GM18858 (cell line): ENCODE data around the gene CUL2.
"Not testable (repeated sequence)": the region's sequence is repeated elsewhere in the genome, so short reads cannot be mapped to it uniquely, and the experiment has no call there.

ENCODE experiments used
- ATAC-seq: cut with Tn5 transposase; IDR thresholded peaks from one replicate; pipeline ENCODE4 v1.9.1; 2021; ENCODE audit not compliant: unreplicated experiment

The CUL2 gene

DNA sequence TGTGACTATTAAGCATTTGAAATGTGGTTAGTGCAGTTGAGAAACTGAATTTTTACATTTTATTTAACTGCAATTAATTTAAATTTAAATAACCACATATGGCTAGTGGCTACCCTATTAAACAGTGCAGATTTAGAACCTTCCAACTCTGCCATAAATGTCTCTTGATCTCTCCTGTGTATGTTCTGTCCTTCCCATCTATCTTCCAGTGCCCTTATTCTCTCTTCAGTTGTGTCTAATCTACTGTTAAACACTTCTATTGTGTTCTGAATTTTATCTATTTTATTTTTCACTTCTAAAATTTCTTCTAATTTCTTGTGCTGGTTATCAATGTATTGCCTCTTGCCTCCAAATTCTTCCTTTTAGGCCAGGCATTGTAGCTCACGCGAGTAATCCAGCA lies 105.0 kb downstream of the CUL2 start:
- no peak for ATAC-seq

DNA sequence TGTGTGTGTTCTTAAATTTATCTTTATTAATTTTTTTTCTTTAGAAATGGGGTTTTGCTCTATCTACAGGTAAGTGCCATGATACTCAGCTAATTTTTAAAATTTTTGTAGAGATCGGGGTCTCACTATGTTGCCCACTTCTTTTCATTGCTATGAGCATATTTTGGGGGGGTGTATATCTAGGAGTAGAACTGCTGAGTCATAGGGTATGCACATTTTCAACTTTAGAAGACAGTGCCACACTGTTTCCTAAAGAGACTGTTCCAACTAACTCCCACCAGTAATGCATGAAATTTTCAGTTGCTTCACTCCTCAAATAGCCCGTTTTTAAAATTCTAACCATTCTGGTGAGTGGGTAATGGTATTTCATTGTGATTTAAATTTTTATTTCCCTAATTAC lies 108.3 kb downstream of the CUL2 start:
- ATAC-seq = no peak

DNA sequence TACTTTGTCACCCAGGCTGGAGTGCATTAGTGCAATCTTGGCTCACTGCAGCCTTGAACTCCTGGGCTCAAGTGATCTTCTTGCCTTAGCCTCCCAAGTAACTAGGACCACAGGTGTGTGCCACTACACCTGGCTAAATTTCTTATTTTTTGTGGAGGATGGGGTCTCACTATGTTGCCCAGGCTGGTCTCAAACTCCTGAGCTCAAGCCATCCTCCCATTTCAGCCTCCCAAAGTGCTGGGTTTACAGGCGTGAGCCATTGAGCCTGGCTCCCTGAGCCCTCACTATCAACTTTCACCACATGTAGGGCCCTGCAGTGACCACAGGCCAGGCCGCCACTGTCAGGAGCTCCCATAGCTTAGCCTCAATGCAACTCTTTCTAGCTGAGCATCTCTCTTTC lies 110.2 kb downstream of the CUL2 start:
- no peak for ATAC-seq

DNA sequence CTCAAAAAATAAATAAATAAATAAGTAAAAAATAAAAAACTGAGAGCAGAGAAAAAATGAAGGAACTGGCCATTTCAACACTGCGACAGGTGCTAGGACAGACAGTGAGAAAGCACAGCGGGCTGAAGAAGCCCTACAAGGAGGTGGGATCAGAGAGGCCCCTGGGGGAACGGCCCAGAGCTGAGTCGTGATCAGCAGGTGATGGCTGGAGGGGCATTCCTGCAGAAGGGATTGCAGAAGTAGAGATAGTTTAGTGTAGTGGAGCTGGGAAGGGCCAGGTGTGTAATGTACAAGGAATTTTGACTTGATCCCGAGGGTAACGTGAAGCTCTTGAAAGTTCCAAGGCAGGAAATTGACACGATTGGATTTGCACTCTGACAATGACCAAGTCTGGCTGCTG lies 112.1 kb downstream of the CUL2 start:
- ATAC-seq = no peak

DNA sequence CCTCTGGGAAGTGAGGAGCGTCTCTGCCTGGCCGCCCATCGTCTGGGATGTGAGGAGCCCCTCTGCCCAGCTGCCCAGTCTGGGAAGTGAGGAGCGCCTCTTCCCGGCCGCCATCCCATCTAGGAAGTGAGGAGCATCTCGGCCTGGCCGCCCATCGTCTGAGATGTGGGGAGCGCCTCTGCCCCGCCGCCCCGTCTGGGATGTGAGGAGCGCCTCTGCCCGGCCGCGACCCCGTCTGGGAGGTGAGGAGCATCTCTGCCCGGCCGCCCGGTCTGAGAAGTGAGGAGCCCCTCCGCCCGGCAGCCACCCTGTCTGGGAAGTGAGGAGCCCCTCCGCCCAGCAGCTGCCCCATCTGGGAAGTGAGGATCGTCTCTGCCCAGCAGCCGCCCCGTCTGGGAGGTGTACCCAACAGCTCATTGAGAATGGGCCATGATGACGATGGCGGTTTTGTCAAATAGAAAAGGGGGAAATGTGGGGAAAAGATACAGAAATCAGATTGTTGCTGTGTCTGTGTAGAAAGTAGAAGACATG lies 113.7 kb downstream of the CUL2 start:
- ATAC-seq = not testable (repeated sequence)

DNA sequence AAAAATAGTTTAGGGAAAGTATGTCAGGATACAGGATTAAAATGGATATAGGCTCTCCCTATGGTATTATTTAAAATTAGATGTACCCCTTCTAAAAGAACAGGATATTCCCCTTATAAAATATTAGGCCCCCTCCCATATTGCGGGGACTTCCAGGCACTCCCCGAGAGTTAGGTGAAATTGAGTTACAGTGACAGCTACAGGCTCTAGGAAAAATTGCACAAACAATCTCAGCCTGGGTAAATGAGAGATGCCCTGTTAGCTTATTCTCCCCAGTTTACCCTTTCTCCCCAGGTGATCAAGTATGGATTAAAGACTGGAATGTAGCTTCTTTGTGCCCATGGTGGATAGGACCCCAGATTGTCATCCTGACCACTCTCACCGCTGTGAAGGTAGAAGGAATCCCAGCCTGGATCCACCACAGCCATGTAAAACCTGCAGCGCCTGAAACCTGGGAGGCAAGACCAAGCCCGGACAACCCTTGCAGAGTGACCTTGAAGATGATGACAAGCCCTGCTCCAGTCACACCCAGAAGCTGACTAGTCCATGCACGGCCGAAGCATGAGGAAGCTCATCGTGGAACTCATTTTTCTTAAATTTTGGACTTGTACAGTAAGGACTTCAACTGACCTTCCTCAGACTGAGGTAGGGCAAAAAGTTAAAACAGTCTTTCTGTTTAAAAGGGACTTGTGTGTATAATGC lies 115.6 kb downstream of the CUL2 start:
- ATAC-seq = not testable (repeated sequence)

DNA sequence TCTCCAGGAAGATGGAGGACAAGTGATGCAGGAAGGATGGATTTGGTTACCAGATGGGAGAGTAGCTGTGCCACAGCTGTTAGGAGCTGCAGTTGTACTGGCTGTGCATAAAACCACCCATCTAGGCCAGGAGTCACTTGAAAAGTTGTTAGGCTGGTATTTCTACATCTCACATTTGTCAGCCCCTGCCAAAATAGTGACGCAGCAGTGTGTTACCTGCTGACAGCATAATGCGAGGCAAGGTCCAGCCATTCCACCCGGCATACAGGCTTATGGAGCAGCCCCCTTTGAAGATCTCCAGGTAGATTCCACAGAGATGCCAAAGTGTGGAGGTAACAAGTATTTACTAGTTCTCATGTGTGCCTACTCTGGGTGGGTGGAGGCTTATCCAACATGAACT lies 116.4 kb downstream of the CUL2 start:
- ATAC-seq = not testable (repeated sequence)

DNA sequence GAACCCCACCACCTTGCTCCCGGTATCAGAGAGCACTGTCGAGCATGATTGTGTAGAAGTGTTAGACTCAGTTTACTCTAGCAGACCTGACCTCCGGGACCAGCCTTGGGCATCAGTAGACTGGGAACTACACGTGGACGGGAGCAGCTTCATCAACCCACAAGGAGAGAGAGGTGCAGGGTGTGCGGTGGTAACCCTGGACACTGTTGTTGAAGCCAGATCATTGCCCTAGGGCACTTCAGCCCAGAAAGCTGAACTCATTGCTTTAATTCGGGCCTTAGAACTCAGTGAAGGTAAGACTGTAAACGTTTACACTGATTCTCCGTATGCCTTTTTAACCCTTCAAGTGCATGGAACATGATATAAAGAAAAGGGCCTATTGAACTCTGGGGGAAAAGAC lies 117.0 kb downstream of the CUL2 start:
- ATAC-seq = not testable (repeated sequence)

DNA sequence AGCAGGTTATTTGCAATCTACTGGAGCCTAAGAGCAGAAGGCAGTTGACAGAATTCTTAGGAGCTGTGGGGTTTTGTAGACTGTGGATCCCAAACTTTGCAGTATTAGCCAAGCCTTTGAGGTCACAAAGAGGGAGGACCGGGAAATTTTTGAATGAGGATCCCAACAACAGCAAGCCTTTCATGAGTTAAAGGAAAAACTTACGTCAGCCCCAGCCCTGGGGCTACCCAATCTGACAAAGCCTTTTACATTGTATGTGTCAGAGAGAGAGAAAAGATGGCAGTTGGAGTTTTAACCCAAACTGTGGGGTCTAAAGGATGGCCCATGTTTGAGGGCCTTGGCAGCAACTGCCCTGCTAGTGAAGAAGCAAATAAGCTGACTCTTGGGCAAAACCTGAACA lies 117.5 kb downstream of the CUL2 start:
- ATAC-seq = not testable (repeated sequence)

DNA sequence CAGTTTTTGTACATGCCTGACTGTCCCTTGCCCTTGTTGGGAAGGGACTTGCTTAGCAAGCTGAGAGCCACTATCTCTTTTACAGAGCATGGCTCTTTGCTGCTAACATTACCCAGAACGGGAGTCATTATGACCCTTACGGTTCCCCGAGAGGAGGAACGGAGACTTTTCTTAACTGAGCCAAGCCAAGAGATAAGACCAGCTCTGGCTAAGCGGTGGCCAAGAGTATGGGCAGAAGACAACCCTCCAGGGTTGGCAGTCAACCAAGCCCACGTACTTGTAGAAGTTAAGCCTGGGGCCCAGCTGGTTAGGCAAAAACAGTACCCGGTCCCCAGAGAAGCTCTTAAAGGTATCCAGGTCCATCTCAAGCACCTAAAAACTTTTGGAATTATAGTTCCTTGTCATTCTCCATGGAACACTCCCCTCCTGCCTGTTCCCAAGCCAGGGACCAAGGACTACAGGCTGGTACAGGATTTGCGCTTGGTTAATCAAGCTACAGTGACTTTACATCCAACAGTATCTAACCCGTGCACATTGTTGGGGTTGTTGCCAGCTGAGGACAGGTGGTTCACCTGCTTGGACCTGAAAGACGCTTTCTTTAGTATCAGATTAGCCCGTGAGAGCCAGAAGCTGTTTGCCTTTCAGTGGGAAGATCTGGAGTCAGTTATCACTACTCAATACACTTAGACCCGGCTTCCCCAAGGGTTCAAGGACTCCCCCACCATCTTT lies 118.4 kb downstream of the CUL2 start:
- ATAC-seq = not testable (repeated sequence)

DNA sequence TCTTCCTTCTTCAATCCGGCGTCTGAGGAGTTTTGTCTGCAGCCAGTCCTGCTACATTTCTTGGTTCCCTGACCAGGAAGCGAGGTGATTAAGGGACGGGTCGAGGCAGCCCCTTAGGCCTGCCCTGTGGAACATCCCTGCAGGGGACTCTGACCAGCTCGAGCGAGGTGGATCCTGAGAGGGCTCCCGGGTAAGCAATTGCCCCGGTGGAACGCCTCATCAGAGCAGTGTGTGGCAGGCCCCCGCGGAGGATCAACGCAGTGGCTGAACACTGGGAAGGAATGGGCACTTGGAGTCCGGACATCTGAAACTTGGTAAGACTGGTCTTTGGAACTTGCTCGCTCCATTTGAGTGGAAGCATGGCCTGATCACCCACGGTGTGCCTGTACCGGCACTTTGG lies 121.0 kb downstream of the CUL2 start:
- ATAC-seq = no peak

DNA sequence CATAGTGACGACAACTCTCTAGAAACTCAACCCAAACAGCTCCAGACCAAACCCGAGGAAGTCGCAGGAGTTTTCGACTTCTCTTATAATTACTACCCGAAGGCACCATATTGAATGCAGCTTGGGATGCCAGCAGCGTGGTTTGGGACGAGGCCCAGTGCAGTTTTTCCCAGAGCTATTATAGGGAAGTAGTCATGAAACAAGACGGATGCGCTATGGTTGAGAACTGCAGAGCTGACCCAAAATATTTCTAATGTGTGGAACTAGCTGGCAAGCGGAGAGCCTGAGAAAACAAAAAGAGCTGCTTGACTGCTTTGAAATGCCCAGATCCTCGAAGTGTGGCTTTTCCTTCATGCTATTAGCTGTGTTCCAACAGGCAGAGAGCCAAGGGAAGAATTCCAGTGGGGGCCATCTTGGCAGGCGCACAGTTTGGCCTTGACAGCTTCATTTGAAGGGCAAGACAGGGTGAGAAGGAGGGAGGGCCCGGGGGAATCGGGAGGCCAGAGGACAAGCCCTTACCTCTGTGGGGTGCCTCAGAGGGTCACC lies 122.7 kb downstream of the CUL2 start:
- no peak for ATAC-seq

DNA sequence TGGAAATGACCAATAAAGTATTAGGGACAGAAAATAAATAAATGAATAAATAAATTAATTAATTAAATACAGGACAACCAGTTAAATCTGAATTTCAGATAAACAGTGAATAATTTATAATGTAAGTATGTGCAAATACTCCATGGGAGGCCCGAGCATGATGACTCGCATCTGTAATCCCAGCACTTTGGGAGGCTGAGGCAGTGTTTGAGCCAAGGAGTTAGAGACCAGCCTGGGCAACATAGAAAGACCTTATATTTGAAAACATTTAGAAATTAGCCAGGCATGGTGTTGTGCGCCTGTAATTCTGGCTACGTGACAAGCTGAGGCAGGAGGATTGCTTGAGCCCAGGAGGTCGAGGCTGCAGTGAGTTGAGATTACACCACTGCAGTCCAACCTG lies 123.7 kb downstream of the CUL2 start:
- ATAC-seq = no peak

DNA sequence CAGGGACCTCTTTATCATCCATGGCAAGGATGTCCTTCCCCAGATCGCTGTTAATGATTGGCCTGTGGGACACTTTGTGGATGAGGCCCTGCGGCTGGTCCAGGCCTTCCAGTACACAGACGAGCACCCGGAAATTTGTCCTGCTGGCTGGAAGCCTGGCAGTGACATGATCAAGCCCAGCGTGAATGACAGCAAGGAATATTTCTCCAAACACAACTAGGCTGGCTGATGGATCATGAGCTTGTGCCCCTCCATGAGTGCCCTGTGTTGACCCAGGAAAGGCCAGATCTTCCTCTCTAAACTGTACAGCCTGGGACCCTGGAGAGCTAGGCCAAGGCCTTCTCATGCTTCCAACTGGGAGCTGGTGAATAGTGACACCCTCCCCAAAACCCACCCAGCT lies 124.1 kb downstream of the CUL2 start:
- ATAC-seq = no peak

DNA sequence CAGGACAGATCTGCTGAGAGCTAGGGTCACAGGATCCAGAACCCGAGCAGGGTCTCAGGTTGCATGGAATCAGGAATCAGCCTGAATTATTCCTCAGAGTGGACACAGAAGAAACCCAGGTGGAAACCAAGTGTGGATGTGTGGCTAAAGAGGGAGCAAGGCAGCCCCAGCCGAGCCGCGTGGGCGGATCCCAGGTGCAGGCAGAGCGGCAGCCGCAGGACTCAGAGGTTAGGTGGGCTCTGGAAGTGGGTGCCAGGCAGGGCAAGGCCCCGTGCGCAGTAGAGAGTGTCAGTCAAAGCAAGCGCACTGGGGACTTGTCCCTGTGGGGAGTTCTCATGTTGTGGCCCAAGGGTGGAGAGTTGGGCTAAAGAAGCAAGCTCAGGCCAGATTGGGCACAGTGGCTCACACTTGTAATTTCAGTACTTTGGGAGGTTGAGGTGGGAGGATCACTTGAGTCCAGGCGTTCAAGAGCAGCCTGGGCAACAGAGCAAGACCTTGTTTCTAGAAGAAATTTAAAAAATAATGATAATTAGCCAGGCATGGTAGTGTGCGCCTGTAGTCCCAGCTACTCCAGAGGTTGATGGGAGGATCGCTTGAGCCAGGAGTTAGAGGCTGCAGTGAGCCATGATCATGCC lies 125.9 kb downstream of the CUL2 start:
- ATAC-seq = no peak

DNA sequence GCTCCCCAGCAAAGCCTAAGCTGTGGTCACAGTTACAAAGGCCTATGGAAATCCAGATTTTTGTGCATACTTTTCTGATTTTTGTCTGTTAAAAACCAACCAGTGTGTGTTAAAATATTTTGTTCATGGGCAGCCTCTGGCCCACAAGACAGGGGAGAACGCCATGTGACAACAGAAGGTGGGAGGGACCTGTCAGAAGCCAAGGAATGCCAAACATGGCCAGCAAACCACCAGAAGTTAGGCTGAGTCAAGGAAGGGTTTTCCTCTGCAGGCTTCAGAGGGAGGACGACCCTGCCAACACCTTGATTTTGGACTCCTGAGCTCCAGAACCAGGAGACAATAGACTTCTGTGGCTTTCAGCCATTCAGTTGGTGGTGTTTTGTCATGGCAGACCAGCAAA lies 127.3 kb downstream of the CUL2 start:
- no peak for ATAC-seq

DNA sequence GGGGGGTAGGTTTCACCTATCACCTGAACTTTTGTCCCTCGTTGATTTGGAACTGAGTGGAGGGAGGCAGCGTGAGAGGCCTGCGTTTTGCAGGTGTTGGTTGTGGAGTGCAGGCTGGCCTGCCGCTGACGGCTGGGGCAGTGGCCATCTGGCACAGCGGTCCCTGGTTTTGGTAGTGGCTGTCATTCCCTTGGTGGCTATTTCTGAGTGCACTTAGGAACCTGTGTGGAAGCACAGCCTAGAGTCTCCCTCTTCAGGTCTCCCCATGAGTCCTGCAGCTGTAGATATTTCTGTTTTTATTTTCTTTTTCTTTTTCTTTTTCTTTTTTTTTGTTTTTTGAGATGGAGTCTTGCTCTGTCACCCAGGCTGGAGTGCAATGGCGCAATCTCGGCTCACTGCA lies 129.2 kb downstream of the CUL2 start:
- ATAC-seq = no peak

DNA sequence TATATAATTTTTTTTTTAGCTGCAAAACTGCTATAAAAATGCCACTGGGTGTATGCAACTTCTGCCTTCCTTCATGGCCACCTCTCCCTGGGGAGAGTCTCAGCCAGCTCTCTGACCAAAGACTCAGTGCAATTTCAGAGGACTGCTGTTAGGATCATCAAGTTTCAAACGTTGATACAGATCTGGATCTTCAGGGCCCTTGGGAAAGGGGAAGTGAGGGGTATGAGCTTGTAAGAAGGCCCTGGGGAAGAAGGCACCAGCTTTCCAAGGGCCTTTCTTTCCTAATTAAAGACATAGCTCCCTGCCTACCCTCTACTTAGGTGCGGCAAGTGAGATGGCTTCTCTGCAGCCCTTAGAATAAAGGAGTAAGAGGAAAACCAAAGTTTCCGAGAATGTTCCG lies 130.4 kb downstream of the CUL2 start:
- no peak for ATAC-seq

DNA sequence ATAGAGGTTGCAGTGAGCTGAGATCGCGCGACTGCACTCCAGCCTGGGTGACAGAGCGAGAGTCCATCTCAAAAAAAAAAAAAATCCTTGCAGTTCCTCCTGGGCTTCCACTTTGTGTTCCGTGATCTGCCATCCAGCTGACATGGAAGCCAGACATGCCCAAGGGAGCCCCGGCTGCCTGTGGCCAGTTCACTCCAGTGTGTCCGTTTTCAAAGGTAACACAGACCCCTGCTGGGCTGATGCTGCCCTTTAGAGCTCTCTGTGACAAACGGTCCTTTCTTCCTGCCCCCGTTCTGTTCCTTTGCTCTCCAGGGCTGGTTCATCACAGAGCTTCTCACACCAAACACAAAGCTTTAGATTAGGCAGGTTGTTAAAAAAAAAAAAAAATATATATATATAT lies 130.8 kb downstream of the CUL2 start:
- no peak for ATAC-seq
